ENCODE results near the gene SKI.
"Not testable (repeated sequence)": the region's sequence is repeated elsewhere in the genome, so short reads cannot be mapped to it uniquely, and the experiment has no call there.

Gene SKI

DNA sequence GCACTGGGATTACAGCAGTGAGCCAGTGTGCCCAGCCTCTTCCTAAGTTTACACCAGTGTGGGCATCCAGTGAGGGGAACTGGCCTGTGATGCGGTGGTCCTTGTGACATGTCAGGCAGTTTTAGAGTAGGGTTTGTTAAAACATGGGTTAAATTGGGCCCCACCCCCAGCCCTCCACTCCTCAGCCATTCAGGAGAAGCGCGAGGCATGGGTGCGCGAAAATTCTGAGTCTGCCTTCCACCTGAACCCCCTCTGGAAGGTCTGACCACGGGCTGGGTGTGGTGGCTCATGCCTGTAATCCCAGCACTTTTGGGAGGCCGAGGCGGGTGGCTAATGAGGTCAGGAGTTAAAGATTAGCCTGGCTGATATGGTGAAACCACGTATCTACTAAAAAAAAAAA is 51.7 kb downstream of the SKI start:
- no peak for DNase-seq

DNA sequence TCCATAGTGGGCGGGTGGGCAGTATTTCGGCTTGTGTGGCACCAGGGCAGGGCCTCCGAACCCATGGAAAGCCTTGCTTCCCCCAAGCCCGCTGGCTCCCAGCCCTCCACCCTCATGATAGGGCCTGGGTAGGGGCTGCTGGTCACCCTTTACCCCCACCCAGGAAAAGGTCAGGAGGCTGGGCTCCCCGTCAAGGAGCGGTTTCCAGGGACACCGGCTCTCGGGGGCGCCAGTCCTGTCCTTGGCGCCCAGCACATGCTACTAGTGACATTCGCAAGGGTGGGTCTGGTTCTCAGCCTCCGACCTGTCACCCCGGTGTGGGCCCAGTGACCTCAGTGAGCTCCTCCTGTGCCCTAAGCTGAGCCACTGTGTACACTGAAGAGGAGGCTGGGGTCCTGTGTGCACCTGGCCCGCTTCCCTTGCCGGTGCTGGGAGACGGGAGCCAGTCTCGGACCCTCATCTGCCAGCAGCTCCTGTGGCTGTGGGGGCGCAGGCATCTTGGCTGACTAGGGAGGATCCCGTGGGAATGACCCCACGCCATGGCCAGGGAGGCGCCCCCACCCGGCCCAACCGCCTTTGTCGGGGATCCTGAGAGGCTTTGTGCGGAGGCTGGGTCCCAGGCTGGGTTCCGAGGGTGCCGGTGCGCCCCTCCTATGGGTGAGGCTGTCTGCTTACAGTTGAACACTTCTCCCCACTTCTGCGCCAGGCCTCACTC is 54.6 kb downstream of the SKI start:
- no peak for DNase-seq

DNA sequence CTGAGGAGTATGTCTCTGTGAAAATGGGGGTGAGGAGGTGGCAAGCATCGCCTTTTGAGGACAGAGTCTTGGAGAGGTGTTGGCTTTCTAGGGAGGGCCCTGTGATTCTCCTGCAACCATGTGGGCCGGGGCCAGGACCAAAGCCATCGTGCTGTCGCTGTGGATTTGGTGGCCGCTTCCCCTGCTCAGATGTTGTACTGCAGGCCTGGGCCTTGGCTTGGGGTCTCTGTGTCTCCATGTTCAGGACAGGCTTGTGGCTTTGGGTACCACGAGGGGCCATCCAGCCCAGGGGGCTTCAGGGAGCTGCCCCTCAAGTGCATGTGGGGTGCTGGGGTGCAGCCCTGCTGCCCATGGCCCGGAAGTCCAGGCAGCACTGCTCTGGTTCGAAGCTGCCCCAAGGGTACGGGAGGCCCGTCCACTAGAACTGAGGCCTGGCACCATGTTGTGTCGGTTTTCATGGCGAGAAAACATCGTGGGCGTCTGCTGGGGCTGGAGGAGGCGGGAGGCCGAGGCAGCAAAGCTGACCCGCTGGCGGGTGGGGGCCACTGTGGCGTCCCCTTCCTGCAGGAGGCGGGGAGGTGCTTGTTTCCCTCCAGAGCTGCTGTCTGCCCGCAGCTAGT is 55.4 kb downstream of the SKI start:
- DNase-seq, result no peak

DNA sequence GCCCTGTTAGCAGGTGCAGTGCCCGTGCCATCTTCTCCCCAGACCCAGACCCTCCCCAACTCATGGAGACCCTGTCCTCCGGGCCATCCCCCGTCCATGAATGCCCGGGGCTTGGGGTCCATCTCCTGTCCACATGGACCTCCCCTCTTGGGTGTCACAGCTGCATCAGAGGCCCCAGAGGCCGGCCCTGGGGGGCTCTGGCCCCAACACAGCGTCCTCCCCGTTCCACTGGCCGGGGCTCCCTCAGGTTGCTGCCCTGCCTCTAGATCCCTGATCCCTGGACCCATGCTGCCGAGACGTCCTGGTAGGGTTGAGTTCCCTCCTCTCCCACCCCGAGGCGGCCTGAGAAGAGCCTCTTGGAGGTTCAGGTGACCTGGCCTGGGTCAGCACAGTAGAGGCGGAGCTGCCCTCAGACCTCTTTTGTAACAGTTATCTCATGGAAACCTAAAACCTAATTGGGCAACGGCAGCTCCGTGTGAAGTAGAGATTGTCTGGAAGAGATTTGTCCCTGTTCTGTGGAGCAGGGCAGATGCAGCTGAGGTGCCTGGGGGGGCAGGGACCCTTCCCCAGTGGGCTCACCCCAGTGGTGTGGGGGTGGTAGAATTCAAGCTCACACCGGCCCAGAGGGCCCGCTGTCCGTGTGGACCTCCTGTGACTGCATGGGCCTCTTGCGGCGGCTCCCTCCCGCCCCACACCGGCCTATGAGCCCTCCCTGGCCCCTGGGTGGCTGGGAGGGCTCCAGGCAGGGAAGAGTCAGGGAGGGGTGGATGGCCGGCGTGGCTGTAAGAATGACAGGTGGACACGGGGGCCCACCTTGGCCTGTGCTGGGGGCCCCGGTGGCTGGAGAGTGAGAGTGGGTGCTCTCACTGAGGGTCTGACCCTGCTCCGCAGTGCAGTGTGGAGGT is 56.1 kb downstream of the SKI start:
- DNase-seq, result no peak

DNA sequence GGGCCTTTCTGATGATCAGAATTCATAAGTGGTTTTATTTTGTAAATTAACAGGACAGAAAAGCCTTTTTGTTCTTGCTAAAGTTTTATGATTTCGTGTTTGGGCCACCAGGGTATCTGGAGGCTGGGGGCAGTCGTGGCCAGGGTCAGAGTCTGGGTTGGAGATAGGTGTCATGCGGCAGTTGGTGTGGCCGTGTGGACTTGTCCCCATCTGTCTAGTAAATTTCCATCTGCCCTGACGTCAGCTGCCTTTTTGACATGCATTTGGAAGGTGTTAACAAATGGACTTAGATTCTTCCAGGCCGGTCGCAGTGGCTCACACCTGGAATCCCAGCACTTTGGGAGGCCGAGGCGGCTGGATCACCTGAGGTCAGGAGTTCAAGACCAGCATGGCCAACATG is 56.8 kb downstream of the SKI start:
- DNase-seq, result no peak

DNA sequence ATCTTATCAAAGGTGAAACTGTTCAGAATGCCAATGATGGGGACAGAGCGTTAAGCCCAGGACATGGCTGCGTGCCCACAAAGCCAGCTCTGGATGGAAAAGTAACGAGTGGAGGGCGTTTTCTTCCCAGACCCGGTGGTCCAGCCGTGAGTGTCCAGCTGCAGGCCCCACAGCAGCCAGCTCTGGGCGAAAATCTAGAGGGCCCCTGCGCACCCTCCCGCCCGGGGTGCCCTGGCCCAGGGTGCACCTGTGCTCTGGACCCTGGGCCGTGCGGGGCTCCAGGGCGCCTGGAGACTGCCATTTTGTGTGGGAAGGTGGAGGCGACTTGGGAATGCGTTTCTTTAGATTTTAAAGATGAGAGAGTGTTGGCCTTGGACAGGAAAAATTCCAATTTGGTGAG is 58.8 kb downstream of the SKI start:
- no peak for DNase-seq

DNA sequence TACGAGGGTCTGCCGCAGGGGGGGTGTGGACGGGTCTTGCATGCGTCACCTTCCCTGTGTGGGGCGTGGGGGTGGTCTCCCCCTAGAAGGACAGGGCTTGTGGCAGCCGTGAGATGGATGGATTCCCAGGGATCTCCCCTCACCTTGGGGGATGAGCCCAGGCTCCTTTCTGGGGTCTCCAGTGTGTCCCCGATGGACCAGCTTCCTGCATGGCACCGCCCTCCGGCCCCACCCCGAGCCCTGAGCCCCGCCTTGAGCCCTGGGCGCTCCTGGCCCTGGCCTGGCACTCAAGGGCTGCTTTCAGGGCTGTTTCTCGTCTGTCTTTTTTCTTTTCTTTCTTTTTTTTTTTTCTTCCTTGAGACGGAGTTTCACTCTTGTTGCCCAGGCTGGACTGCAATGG is 59.5 kb downstream of the SKI start:
- DNase-seq, result no peak

DNA sequence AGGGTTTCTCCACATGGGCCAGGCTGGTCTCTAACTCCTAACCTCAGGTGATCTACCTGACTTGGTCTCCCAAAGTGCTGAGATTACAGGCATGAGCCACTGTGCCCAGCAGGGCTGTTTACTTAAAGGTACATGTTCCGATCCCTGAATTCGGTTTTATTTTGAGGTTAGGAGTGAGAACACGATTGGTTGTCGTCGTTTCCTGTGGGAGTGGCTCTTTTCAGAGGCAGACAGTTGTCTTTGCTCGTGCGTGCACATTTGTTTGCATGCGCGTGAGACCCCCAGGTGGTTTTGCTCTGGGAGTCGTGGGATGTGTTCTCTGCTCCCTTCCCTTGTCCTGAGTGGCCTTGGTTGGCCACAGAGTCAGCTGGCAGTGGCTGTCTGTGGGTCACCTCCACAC is 60.2 kb downstream of the SKI start:
- no peak for DNase-seq

DNA sequence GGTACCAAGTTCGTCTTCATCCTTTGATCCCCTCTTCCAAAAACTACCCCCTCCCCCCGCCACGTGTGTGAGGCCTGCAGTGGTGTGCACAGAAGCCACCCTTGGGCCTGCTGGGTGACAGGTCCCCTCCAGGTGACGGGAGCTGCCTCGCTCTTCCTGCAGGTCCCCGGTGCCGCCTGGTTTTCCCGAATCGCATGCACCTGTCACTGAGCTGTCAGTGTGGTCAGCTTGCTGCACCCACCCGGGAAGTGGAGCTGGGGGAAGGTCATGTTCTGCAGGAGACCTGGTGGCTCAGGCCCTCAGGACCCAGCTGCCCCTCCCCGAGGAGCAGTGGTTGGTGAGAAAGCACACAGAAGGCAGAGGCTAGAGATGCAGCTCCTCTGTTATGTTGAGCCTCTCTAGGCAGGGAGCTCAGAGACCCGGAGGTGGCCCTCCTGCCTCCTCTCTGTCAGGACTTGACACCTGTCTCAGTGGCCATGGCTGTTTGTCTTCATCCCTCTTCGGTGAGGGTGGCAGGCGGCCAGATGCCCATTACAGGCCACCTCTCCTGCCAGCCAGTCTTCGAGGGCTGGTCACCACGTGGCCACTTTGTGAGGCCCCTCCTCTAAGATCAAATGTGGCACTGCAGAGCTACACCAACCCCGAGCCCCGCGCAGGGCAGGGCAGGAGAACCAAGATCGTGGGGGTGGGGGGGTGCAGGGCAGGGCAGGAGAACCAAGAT is 60.9 kb downstream of the SKI start:
- DNase-seq, result no peak

DNA sequence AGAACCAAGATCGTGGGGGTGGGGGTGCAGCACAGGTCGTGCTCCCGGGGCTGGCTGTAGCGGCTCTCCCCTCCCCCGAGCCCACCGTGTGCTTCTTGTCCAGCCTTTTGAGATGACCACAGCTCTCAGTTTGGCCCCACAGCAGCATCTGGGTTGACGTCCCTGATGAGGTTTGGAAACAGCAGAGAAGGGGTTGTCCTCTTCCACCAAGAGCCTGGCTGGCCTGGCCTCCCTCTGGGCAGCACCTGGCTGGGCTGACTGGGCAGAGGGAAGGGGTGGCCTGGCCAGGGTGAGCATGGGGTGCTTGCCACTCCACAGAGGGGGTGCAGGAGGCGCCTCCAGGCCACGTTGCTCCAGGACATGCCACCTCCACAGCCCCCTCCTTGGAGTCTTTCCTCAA is 61.5 kb downstream of the SKI start:
- no peak for DNase-seq

DNA sequence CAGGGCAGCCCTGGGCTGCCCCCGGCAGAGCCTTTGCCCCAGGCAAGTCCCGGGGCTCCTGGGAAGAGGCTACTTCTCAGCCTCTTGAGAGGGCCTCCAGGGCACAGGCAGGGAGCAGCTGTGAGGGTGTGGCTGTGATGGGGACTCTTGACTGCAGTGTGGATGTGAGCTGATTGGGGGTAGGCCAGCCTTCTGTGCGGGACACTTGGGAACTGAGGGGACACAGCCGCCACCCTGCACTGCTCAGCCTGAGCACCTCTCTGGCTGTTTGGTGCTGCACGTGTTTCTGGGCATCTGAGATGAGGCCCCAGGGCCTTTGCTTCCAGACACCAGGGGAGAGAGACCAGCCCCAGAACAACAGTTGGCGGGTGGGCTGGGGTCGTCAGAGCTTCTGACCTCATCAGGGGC is 62.1 kb downstream of the SKI start:
- DNase-seq, result no peak

DNA sequence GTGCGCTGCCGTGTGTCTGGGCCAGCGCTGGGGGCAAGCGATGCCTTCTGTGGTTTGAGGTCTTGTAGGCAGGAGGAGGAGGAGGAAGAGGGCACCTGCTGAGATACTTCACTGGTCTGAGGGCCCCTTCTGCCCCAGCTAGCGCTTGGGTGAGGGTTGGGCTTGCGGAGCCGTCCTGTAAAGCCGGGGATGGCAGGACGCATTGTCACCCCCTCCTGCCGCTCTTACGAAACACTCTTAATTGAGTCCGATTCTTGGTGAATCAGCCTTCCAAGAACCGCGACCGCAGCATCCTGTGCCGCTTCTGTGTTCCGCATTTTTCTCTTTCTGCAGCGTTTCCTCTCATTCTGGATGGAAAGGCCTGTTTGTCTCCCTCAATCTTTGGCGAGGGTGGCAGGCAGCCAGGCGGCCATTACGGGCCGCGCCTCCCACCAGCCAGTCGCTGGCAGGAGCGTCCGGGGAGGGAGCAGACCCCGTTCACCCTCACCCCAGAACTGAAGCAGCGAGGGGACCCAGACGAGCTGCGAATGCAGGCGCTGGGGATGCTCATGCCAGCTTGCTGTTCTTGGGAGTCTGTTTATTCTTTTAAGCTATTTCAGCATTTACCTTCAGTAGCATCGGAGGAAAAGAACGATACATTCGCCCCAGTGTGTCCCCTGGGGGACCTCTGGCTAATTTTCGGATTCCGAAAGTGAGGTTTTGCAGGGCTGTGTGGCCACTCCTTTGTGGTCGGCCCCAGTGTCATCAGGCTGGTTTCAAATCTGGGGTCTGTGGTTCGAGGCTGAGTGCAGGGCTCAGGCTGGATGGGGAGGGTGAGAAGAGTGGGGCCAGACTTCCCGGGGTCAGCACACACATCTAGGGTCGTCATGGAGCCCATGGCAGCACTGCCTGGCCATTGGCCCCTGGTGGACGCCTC is 62.7 kb downstream of the SKI start:
- no peak for DNase-seq

DNA sequence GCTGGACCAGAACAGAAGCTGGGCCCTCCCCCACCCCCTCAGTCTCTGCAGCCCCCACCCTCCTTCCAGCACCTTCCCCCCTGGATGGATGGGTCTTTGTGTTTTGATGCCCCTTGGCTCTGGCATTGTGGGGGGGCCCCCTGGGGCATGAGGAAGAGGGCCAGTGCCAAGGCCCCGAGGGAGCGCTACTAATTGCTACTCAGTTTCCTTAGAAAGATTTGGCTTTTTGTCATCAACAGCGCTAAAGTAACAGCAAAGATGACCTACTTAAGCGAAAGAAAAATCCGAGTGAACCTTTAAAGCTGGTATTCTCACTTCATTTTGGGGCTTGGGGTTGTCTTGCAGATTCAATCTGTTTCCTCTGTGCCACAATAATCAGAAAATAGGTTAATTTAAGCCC is 63.5 kb downstream of the SKI start:
- DNase-seq, result no peak

DNA sequence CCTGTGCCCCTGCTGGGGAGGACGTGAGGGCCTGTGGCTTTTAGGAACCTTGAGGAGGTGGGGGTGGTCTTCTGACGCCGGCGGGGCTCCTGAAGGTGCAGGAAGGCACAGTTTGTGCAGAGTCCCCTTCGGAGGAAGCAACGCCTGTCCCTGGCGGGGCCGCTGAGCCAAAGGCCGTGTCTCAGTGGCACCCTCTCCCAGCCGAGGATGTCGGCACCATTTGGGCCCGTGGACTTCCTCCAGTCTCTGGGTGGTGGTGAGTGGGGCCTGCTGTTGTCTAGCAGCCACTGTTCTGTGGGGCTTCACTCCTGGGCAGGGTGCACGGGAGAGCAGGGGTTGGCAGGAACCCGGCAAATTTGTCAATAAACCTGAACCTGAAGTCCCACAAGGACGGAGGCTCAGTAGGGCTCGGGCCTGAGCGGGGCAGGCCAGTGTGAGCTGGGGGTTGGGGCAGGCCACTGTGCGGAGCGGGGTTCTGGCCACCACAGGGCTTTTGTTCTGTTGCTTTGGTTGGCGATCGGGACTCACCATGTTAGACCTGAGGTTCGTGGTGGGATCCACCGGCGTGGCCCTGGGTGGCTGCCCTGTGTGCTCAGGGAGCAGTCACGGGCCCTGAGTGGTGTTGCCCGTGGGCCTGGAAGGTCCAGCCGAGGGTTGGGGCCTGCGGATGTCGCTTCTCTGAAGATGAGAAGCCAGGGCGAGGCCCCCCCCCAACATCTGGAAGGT is 64.8 kb downstream of the SKI start:
- no peak for DNase-seq

DNA sequence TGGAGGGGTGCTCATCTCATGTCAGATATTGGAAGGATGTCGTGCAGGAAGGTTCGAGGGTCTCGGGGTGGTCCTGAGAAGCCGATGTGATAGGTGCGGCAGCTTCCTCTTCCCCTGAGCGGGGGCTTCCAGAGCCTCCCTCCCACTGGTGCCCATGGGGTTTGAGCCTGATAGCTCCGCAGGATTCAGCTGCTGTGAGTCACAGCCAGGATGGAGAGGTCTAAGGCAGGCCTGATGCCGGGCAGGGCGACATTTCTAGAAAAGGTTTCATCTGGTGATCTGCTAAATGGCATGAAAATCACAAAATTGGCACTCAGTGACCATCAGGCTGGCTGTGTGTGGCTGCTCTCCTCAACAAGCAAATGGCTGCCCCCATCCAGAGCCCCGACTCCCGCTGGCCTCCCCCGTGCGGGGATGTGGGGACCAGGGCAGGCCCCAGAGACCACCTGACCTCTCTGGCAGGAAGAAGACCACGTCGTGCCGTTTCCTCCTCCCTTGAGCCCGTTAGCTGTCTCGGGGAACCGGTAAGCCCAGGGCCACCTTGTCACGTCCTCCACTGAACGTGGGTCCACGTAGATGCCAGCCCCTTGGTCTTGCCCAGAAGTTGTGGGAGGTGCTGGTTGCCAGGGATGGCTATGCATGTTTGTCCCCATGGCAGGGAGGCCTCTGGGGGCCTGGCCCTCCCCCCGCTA is 66.1 kb downstream of the SKI start:
- DNase-seq, result no peak

DNA sequence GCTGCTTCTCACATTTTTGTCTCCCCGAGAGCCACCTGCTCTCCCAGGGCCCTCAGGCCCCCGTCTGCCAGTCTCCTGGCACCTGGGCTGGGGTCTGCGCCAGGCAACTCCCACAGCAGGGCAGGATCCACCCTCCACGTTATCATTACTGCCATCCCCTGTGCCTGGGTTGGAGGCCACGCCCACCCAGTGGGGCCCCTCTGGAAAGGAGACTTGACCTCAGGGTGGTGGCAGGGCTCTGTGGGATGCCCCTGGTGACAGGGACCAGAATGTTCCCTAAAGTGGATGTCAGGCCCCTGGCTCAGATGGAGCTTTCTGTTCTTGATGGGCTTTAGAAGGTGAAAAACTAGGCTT is 66.6 kb downstream of the SKI start:
- DNase-seq, result no peak

DNA sequence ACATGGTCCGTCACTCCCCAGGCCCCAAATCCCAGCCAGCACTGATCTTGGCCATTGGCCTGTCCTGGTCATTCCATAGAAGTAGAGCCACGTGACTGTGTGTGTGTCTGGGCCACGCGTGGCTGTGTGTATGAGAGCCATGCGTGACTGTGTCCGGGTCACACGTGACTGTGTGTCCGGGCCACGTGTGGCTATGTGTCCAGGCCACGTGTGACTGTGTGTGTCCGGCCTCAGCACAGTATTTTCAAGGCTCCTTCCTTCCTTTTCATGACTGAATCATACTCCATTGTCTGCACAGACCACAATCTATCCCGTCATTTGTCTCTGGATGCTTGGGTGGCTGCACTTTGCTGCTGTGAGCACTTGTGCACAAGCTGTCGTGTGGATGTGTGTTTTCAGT is 67.4 kb downstream of the SKI start:
- DNase-seq, result no peak

DNA sequence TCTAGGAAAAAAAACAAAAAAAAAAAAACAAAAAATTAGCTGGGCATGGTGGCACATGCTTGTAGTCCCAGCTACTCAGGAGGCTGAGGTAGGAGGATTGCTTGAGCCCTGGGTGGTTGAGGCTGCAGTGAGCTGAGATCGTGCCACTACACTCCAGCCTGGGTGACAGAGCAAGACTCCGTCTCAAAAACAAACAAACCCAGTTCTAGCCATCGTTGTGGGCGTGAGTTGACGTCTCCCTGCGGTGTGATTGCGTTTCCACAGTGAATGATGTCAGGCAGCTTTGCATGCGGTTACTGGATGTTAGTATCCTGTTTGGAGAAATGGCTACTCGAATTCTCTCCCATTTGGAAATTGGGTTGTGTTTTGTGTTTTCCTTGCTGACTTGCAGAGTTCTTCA is 68.1 kb downstream of the SKI start:
- not testable (repeated sequence) for DNase-seq

DNA sequence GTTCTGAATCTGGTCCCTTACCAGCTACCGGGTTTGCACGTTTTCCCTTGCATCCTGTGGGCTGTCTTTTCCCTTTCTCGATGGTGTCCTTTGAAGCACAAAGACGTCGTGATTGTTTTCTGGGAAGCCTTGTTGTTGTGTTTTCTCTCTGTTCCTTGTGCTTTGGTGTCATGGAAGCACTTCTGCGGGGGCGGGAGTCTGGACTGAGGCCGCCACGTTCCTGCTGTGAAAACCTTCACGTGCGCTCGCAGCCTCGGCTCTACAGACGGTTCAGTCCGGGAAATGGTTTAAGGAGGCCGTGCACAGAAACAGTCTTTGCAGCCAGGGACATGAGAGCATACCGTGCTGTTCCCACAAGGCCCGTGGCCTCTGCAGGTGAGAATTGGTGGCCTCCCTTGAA is 68.5 kb downstream of the SKI start:
- DNase-seq, result no peak

DNA sequence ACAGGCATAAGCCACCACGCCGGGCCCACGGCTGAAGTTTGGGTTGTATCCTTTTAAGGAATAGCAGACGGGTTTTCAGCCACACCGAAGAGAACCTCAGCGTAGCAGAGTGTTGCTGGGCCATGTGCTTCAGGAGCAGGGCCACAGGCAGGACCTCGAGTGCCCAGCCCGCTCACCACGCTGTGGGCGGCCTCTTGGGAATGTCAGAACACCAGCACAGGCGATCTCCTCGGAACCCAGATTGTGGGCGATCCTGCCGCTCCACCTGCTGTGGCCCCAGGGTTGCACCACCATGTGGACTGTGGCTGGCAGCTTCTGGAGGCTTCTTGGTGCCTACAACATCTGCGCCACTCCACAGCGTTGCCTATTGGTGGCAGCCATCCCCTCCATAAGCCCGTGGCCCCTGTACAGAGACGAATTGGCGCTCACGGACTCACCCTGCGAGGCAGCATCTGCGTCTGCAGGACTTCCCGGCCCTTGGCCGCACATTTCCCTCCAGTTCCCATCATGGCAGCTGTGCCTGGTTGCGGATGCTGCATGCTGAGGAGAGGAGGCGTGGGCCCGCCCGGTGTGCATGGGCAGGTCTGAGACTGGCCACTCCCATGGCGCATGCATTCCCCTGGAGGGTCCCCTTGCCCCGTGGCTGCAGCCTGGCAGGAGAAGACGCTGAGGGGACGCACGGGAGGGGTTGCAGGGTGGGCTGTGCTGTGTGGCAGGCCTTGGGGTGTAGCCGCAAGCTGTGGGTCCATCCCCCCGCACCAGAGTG is 69.3 kb downstream of the SKI start:
- DNase-seq, result no peak

Data from DMS 273 treated with DMSO at 0.1 percent for 48 hours (cell line).